Measurements from ENCODE around the gene RELL1.

RELL1 gene

DNA sequence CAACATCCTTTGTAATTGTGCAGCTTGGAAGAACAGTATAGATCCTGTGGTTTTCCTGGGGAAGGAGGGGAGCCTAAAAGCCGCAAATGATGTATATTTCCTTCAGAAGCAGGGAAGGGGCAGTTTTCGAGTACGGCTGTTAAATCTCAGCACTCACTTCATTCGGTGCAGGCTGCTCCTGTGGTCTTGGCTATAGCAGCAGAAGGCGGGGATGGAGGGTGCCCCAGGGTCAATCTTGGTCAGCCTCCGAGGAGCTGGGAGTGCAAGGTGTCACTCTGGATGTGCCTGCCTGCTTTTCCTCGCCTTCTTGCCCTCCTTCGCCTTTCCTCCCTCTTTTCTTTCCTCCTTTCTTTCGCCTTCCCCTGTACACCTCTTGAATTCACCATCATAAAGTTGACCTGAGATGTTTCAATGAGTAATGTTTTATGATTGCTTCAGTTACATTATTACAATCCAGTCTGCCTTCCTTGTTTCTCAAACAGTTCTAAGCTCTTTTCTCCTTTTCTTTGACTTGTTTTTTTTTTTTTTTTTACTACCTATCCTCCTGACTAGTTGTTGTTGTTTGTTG lies 101.6 kb downstream of the RELL1 start:
- Mint-ChIP-seq H3K27ac (no peak overlapping the region), H3K4me1 (peaks cover 5% of the 10 kb centered on the region), H3K36me3 (peaks cover 16% of the 10 kb centered on the region), H3K9me3 (peaks cover 13% of the 10 kb centered on the region), H3K27me3 (peaks cover 27% of the 10 kb centered on the region), H3K4me3 (no peak overlapping the region)

DNA sequence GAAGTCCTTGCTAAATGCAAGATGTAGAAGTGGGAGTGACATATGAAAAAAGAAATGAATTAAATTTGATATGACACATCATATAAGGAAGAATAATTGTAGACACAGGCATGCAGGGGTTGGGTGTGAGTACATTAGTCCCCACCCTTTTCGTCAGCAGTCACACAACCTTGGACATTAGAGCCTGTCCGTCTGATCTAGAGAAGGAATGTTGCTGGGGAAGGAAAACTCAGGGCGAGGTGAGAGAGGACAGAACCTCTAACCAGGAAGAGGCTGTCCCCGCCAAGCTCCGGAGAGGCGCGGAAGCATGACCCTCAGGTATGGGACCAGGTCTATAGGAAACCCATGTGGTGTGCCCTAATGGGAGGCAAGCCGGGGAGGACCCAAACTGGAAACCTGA lies 102.1 kb downstream of the RELL1 start:
- peaks cover 18% of the 10 kb centered on the region for H3K9me3 Mint-ChIP-seq
- H3K27me3 Mint-ChIP-seq: peaks cover 28% of the 10 kb centered on the region

DNA sequence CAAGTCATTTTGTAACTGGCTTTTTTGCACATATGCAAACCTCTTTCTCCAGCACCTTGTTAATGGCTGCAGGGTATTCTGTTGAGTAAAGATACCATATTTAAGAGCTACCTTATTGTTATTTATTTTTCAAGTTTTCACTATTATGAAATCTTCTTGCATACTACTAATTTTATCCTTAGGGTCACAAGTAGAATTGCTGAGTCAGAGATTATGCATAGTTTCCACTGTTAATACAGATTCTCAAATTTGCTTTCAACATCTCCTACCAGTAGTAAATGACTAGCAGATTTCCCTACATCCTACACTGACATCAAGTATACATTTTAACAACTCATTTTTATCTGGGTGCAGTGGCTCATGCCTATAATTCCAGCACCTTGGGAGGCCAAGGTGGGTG lies 112.6 kb downstream of the RELL1 start:
- no peak overlapping the region for H3K4me3 Mint-ChIP-seq
- peaks cover 25% of the 10 kb centered on the region for H3K9me3 Mint-ChIP-seq
- H3K27ac Mint-ChIP-seq: no peak overlapping the region
- H3K36me3 Mint-ChIP-seq: peaks cover 7% of the 10 kb centered on the region
- no peaks in the 10 kb centered on the region for H3K4me1 Mint-ChIP-seq
- H3K27me3 Mint-ChIP-seq: peaks cover 6% of the 10 kb centered on the region

More for the DNA sequence above, 102.1 kb downstream of the RELL1 start:
- no peak overlapping the region for H3K27ac Mint-ChIP-seq
- H3K36me3 Mint-ChIP-seq: peaks cover 21% of the 10 kb centered on the region
- H3K4me1 Mint-ChIP-seq: peaks cover 5% of the 10 kb centered on the region
- no peak overlapping the region for H3K4me3 Mint-ChIP-seq

DNA sequence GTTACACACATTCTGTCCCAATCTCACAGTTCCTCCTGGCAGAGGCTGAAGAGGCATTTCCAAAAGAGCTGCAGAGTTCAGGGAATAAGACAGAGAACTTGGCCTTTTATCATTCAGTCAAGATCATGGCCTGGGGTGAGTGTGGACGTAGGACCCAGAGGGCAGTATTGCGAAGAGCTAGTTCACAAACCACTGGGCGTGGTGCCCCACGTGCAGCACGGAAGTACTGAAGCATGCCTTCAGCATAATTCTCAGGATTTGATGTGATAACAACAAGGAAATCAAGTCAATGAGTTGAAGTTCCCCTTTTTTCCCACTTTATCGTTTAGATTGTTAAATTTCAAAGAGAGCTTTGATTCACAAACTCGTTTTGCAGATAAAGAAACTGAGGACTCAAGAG lies 117.7 kb downstream of the RELL1 start:
- H3K27ac Mint-ChIP-seq: peak overlapping the region; percentile 52
- H3K4me3 Mint-ChIP-seq: no peak overlapping the region
- H3K4me1 Mint-ChIP-seq: no peaks in the 10 kb centered on the region
- H3K36me3 Mint-ChIP-seq: no peaks in the 10 kb centered on the region
- no peaks in the 10 kb centered on the region for H3K9me3 Mint-ChIP-seq
- no peaks in the 10 kb centered on the region for H3K27me3 Mint-ChIP-seq

DNA sequence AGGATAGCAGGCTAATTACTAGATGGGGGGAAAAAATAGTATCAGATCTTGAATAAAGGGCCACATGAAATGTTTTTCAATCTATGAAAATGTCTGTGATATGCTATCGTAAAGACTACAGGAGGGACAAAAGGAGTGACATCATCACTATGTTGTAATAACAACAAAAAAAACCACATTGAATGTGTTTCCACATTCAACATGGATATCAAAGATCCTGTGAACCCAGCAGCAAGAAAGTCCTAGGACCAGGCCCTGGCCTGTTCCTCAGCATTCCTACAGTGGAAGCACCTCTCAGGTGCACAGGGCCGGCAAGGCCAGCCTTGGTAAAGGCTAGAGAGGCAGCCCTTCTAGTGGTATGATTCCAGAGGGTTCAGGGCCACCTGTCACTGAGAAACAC lies 118.3 kb downstream of the RELL1 start:
- no peak overlapping the region for H3K27ac Mint-ChIP-seq
- no peaks in the 10 kb centered on the region for H3K27me3 Mint-ChIP-seq
- no peaks in the 10 kb centered on the region for H3K36me3 Mint-ChIP-seq
- H3K4me3 Mint-ChIP-seq: no peak overlapping the region
- no peaks in the 10 kb centered on the region for H3K9me3 Mint-ChIP-seq
- no peaks in the 10 kb centered on the region for H3K4me1 Mint-ChIP-seq

DNA sequence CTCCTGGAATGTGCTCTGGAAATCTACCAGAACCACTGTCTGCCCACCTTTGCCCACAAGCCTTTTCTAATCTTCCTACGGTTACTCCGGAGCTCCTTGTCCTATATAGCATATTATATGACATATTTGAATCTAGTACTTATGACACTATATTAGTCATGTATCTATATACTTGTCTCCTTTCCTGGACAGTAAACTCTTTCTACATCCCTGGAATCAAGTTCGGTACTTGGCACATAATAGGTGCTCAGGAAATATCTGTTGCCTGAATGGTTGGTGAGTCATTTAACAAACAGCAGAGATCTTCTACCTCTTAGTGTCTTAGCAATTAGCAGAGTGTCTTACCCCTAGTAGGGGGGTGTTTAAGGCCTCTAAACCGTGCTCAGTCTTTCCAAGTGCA lies 123.6 kb downstream of the RELL1 start:
- no peaks in the 10 kb centered on the region for H3K36me3 Mint-ChIP-seq
- H3K27me3 Mint-ChIP-seq: peaks cover 3% of the 10 kb centered on the region
- H3K4me1 Mint-ChIP-seq: no peaks in the 10 kb centered on the region
- H3K27ac Mint-ChIP-seq: no peak overlapping the region
- no peaks in the 10 kb centered on the region for H3K9me3 Mint-ChIP-seq
- H3K4me3 Mint-ChIP-seq: no peak overlapping the region

DNA sequence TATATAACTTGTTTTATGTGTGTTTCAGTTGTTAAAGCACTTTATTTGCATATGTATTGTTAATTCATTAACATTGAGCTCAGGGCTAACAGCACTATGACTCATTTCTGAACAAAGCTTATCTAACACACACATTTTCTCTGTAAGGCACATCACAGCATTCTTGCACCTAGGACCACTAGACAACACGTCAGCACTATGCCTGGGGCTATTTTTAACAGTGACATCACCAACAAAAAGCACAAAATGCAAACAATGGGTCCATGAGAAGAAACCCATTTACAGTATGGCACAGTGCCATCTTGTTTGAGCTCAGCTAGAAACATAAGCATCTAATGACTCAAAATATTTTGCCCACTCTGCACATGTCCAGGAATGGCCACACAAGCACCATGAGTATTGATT lies 124.4 kb downstream of the RELL1 start:
- H3K4me1 Mint-ChIP-seq: no peaks in the 10 kb centered on the region
- no peaks in the 10 kb centered on the region for H3K9me3 Mint-ChIP-seq
- H3K27ac Mint-ChIP-seq: no peak overlapping the region
- no peak overlapping the region for H3K4me3 Mint-ChIP-seq
- peaks cover 3% of the 10 kb centered on the region for H3K27me3 Mint-ChIP-seq
- H3K36me3 Mint-ChIP-seq: no peaks in the 10 kb centered on the region

DNA sequence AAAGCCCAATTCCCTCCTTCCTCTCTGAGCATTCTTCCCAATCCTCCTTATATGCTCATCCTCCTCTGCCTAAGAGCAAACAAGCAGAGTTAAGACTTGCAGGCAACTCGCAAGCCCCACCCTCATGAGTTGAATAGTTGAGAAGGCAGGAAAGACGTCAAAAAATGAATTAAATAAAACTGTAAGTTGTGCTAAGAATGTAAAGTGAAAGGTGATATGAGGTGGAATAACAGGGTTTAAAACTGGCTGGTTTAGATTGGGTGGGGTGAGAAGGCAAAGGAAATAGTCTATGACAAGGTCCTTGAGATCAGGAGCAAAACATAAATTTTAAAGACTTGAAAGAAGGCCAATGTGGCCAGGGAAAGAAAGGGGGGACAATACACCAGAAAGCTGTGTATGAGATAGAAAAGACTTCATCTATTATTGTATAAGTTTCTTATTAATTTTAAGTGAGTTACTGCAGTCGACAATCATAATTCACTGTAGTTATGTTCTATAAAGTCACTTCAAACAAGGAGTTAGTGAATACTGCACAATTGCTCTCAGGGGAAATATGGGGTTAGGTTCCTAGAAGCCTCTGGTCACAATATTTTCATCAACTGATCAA lies 124.9 kb downstream of the RELL1 start:
- H3K9me3 Mint-ChIP-seq: no peaks in the 10 kb centered on the region
- H3K27ac Mint-ChIP-seq: no peak overlapping the region
- H3K4me1 Mint-ChIP-seq: no peaks in the 10 kb centered on the region
- H3K4me3 Mint-ChIP-seq: no peak overlapping the region
- no peaks in the 10 kb centered on the region for H3K36me3 Mint-ChIP-seq
- peaks cover 3% of the 10 kb centered on the region for H3K27me3 Mint-ChIP-seq

Data from activated naive CD4-positive, alpha-beta T cell treated with anti-CD3 and anti-CD28 coated beads, Interleukin-2, amount 50 U/mL, for 24 hours (primary cell).